ENCODE data around the gene SLC25A6. TPM values are rescaled to one million over a fixed set of nuclear protein-coding genes. Genes with fewer than 3 reads are reported as not detected.

SLC25A6 gene
- 124 and 229 TPM in 2 replicates for total RNA-seq

GRCh38 chrX:1391707-1392375, at the start of gene SLC25A6:
SLC25A6 (minus strand) TSS chrX:1392113; CDS start chrX:1392009, 104 bp downstream.

GRCh38 chrX:1336331-1336943, 55.5 kb downstream of the SLC25A6 start, which contains the start of gene IL3RA:
IL3RA (plus strand) TSS chrX:1336785; CDS start chrX:1341766, 4,981 bp downstream.

Other genes starting within 250 kb of the SLC25A6 start
- not detected in 2 replicates for gene CRLF2, start 179.5 kb downstream of the SLC25A6 start, total RNA-seq
- not detected in 2 replicates for gene CSF2RA, start 123.3 kb downstream of the SLC25A6 start, total RNA-seq
- not detected in 2 replicates for gene IL3RA, start 55.3 kb downstream of the SLC25A6 start, total RNA-seq
- gene ASMTL, start 60.8 kb upstream of the SLC25A6 start, total RNA-seq, result 14.3 and 18.7 TPM in 2 replicates
- not detected in 2 replicates for gene P2RY8, start 145.1 kb upstream of the SLC25A6 start, total RNA-seq
- gene AKAP17A, start 199.5 kb upstream of the SLC25A6 start, total RNA-seq, result 23.3 and 31.3 TPM in 2 replicates
- gene ASMT, start 222.9 kb upstream of the SLC25A6 start, total RNA-seq, result not detected in 2 replicates